B cell (primary cell): ENCODE measurements around the gene CPEB2. TPM values are rescaled to one million over a fixed set of nuclear protein-coding genes. Genes with fewer than 3 reads are reported as not detected.

Experiments used
- ATAC-seq: fragments of 200-7000 bp; cut with Tn5 transposase; one replicate; pipeline ENCODE4 v1.10.0; 2021; ENCODE audit warnings: low read depth, mild to moderate bottlenecking, moderate number of reproducible peaks, moderate library complexity
- CTCF ChIA-PET: fragments of 350-600 bp; sonication (Branson Sonifier 250); formaldehyde crosslinking; loops from one replicate; lab custom pipeline; 2021; ENCODE audit warnings: antibody characterized with exemption, inconsistent platforms; lab: Charles Lee
- POLR2A ChIA-PET: fragments of 350-600 bp; sonication (Branson Sonifier 250); formaldehyde crosslinking; loops from one replicate; lab custom pipeline; 2021; ENCODE audit warnings: antibody characterized with exemption; lab: Charles Lee
- DNase-seq: peaks from one replicate; pipeline ENCODE4 v3.0.0; 2013
- H2AFZ ChIP-seq: 2 replicates; pipeline ENCODE4 v1.6.1; 2012; ENCODE audit warnings: mild to moderate bottlenecking, low read depth, low read length; ENCODE audit not compliant: insufficient read depth, poor library complexity, severe bottlenecking
- H3K27ac ChIP-seq, 2 donors: 1 replicate in 1 of 2; 2 replicates in 1 of 2; pipeline ENCODE4 v1.5.1; 2012 to 2013; ENCODE audit warnings: low read length in 2 of 2, mild to moderate bottlenecking in 2 of 2, moderate library complexity in 1 of 2
- H3K27me3 ChIP-seq, 4 experiments: fragments of 200-600 bp in 1 of 4; sonication (generic) in 1 of 4; replicated peaks in 1 of 4; 1 replicate in 2 of 4; 2 replicates in 2 of 4; pipeline versions ENCODE4 v1.6.1 to v1.7.0; 2013 to 2016; ENCODE audit warnings: low read length in 3 of 4, mild to moderate bottlenecking in 2 of 4, mixed read lengths in 1 of 4, moderate library complexity in 1 of 4; ENCODE audit not compliant: insufficient read depth in 4 of 4, control insufficient read depth in 3 of 4; ENCODE audit errors: control extremely low read depth in 1 of 4
- H3K36me3 ChIP-seq, 2 experiments: replicated peaks in 1 of 2; 1 replicate in 1 of 2; 2 replicates in 1 of 2; pipeline versions ENCODE4 v1.6.1 to v1.7.1; 2013; ENCODE audit warnings: low read length in 1 of 2; ENCODE audit not compliant: insufficient read depth in 2 of 2, control insufficient read depth in 1 of 2; ENCODE audit errors: control extremely low read depth in 1 of 2, extremely low read depth in 1 of 2
- H3K4me1 ChIP-seq, 2 donors: fragments of 200-600 bp in 1 of 2; sonication (generic) in 1 of 2; 1 replicate in 1 of 2; 2 replicates in 1 of 2; pipeline versions ENCODE4 v1.5.1 to v1.6.1; 2013 to 2017; ENCODE audit warnings: low read length in 2 of 2; ENCODE audit not compliant: control insufficient read depth in 2 of 2, insufficient read depth in 2 of 2
- H3K4me2 ChIP-seq: replicated peaks from 2 replicates; pipeline ENCODE3; 2012; ENCODE audit warnings: mild to moderate bottlenecking, low read depth, low read length; ENCODE audit not compliant: poor library complexity, severe bottlenecking
- H3K4me3 ChIP-seq, 5 experiments: fragments of 200-600 bp in 1 of 5; sonication (generic) in 1 of 5; 1 replicate in 3 of 5; 2 replicates in 2 of 5; pipeline versions ENCODE4 v1.5.1 to v1.7.0; 2011 to 2016; ENCODE audit warnings: low read length in 4 of 5, mild to moderate bottlenecking in 4 of 5, low read depth in 2 of 5, control low read depth in 1 of 5, moderate library complexity in 1 of 5; ENCODE audit not compliant: insufficient read depth in 1 of 5; ENCODE audit errors: control extremely low read depth in 1 of 5, extremely low read depth in 1 of 5
- H3K79me2 ChIP-seq: fragments of 200-600 bp; sonication (generic); one replicate; pipeline ENCODE4 v1.6.0; 2016; ENCODE audit warnings: low read length; ENCODE audit not compliant: control insufficient read depth, insufficient read depth
- H3K9ac ChIP-seq: fragments of 200-600 bp; sonication (generic); 2 replicates; pipeline ENCODE4 v1.6.1; 2017; ENCODE audit warnings: mild to moderate bottlenecking, low read length, moderate library complexity
- H3K9me3 ChIP-seq, 3 donors: one replicate each; pipeline versions ENCODE4 v1.6.1 to v1.7.1; 2013; ENCODE audit warnings: low read length in 2 of 3; ENCODE audit not compliant: control insufficient read depth in 2 of 3, insufficient read depth in 1 of 3; ENCODE audit errors: control extremely low read depth in 1 of 3
- H4K20me1 ChIP-seq: 2 replicates; pipeline ENCODE4 v1.6.0; 2012; ENCODE audit warnings: mild to moderate bottlenecking, low read length; ENCODE audit not compliant: insufficient read depth, control insufficient read depth, poor library complexity, severe bottlenecking
- H3K27ac Mint-ChIP-seq: one replicate; pipeline ENCODE4 v1.8.0; 2021; ENCODE audit warnings: mixed read lengths
- H3K27me3 Mint-ChIP-seq: one replicate; pipeline ENCODE4 v1.8.0; 2021; ENCODE audit warnings: mixed read lengths
- H3K4me1 Mint-ChIP-seq: one replicate; pipeline ENCODE4 v1.8.0; 2021; ENCODE audit warnings: mixed read lengths
- H3K4me3 Mint-ChIP-seq: one replicate; pipeline ENCODE4 v1.8.0; 2021; ENCODE audit warnings: mixed read lengths
- H3K9me3 Mint-ChIP-seq: one replicate; pipeline ENCODE4 v1.8.0; 2022; ENCODE audit warnings: mixed read lengths; ENCODE audit not compliant: insufficient read depth
- EZH2 ChIP-seq: IDR thresholded peaks from 2 replicates; pipeline ENCODE4 v1.6.1; 2012; ENCODE audit warnings: borderline replicate concordance, low read depth, mild to moderate bottlenecking, moderate library complexity, low read length; ENCODE audit not compliant: insufficient read depth, poor library complexity, severe bottlenecking
- WGBS: methylation state at CpG from one replicate; pipeline ENCODE4 v1.1.5; 2013; ENCODE audit warnings: missing lambda C conversion rate; ENCODE audit not compliant: insufficient coverage; 5-methylcytosine and 5-hydroxymethylcytosine counted together
- intact Hi-C: fragments of 100-400 bp; cut with micrococcal nuclease; formaldehyde crosslinking; loops from one replicate; pipeline ENCODE4 v1.10.0; 2022
- polyA plus RNA-seq: library from polyadenylated mRNA; depleted of rRNA; stranded (reverse); fragments of >200 nt; gene quantifications from 2 replicates; pipeline ENCODE4 v1.2.3, GENCODE V29; 2012
- total RNA-seq, 2 donors: library from RNA; stranded (reverse); fragments of 120-200 nt in 1 of 2; gene quantifications; 1 replicate in 1 of 2; 2 replicates in 1 of 2; pipeline versions ENCODE4 v1.2.3 to v1.2.4, GENCODE V29; 2013 to 2022
- TF ChIP-seq, protein P1 (sequence below): fragments of 200-600 bp; IDR thresholded peaks from one replicate; pipeline ENCODE4 v1.8.0; 2022; ENCODE audit warnings: antibody characterized with exemption, mild to moderate bottlenecking

Gene CPEB2
- total and polyA plus RNA-seq, 2 donors (not counting 1 experiment from before 2014, with no cell fraction given), result 3.2 to 18.0 TPM

DNA sequence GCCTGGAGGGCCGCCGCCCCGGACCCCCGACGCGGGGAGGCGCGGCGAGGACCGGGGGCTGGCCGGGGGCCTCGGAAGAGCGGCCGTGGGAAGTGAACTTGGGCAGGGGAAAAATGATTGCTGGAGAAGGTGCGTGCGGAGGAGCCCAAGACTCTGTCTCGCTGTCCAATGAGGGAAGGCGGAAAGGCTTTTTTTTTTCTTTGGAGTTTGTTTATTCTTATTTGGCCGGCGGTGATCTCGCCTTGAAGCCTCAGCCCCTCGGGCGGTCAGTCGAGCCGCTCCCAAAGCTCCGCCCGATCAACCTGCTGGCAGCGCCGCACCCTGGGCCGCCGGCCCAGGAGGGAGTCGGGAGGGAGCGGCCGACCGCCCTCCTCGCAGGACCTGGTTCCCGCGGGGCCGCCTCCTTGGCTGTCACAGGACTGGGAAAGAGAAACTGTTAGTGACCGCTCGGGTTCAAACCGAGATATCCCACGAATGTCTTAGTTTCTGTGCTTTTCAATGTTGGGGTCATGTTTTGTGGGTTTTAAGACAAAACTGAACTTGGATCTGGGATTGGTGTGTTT is 2.5 kb downstream of the CPEB2 start:
- under 1% methylated on average over 42 of the region's 43 CpGs for WGBS
- peak overlapping the region; percentile 67 to 87 for H3K27ac ChIP-seq
- ATAC-seq (no peak), DNase-seq (peak; percentile 60)
- H3K4me1 Mint-ChIP-seq, result peaks cover 25% of the 10 kb centered on the region
- peak overlapping the region; percentile 94 for H2AFZ ChIP-seq
- peaks cover 0 to 8% of the 10 kb centered on the region in 2 experiments for H3K36me3 ChIP-seq
- intact Hi-C loops, result loop anchor here (5.0 to 10.0 kb wide), 6 partner anchors 133 to 1458 kb away; no protein-coding TSS in a partner anchor
- CTCF ChIA-PET, result interaction anchor here (1.0 kb wide), 1 partner anchor 11 kb away, joined by 3 read pairs; no protein-coding TSS in a partner anchor
- H3K4me3 Mint-ChIP-seq, result peak overlapping the region; percentile 93
- no peaks in the 10 kb centered on the region for H3K9me3 Mint-ChIP-seq
- POLR2A ChIA-PET, result no interaction called here
- TF ChIP-seq, protein P1, sequence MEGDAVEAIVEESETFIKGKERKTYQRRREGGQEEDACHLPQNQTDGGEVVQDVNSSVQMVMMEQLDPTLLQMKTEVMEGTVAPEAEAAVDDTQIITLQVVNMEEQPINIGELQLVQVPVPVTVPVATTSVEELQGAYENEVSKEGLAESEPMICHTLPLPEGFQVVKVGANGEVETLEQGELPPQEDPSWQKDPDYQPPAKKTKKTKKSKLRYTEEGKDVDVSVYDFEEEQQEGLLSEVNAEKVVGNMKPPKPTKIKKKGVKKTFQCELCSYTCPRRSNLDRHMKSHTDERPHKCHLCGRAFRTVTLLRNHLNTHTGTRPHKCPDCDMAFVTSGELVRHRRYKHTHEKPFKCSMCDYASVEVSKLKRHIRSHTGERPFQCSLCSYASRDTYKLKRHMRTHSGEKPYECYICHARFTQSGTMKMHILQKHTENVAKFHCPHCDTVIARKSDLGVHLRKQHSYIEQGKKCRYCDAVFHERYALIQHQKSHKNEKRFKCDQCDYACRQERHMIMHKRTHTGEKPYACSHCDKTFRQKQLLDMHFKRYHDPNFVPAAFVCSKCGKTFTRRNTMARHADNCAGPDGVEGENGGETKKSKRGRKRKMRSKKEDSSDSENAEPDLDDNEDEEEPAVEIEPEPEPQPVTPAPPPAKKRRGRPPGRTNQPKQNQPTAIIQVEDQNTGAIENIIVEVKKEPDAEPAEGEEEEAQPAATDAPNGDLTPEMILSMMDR, result no peak
- TF ChIP-seq EZH2, result no peak
- H3K4me1 ChIP-seq, result peaks cover 10 to 12% of the 10 kb centered on the region in 2 donors
- peaks cover 48% of the 10 kb centered on the region for H3K79me2 ChIP-seq
- H4K20me1 ChIP-seq, result peaks cover 13% of the 10 kb centered on the region
- H3K27me3 ChIP-seq, result no peaks in the 10 kb centered on the region
- peak overlapping the region; percentile 96 for H3K27ac Mint-ChIP-seq
- peak overlapping the region; percentile 93 for H3K4me2 ChIP-seq
- H3K9me3 ChIP-seq, result no peaks in the 10 kb centered on the region
- H3K27me3 Mint-ChIP-seq, result no peaks in the 10 kb centered on the region
- H3K4me3 ChIP-seq, result peak overlapping the region; percentile 60 to 98 (median 90)
- peak overlapping the region; percentile 98 for H3K9ac ChIP-seq

DNA sequence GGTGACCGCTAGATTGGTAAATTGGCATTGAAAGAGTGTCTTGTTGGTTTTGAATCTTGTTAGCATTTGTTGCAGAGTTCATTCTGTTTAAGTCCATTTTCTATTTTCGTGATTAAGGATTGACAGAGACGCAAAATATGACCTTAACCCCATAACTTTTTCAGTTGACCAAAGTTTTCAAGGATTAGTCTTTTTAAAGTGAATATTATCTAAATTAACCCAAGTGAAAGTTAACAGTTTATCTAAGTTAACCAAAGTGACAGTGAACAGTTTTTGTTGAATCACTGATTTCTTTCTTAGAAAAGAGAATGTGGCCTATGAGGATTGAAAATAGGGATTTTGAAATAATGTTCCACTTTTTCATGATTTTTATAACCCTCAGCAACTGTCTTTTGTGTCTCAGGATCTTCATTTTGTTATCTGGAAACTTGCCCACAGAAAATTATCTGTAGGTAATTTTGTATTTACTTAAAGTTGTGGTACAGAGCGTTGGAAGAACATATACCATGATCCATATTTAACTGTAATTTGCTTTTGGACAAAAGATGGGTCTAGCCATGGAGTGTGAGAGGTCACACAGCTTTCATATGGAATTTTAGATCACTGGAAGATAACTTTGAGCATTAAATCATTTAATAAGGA is 3.3 kb downstream of the CPEB2 start:
- peak overlapping the region in 1 of 2 donors; percentile 87 for H3K27ac ChIP-seq
- H4K20me1 ChIP-seq, result peaks cover 13% of the 10 kb centered on the region
- intact Hi-C loops, result loop anchor here (1.0 to 10.0 kb wide), 7 partner anchors 15 to 1393 kb away; partner anchors contain the start of gene FBXL5
- ChIA-PET CTCF (interaction anchor here (1.0 kb wide), 1 partner anchor 1351 kb away, joined by 4 read pairs; no protein-coding TSS in a partner anchor), POLR2A (no interaction called here)
- peaks cover 10 to 12% of the 10 kb centered on the region in 2 donors for H3K4me1 ChIP-seq
- H3K9me3 ChIP-seq, result no peaks in the 10 kb centered on the region
- DNase-seq (no peak), ATAC-seq (no peak)
- H3K27ac Mint-ChIP-seq, result peak overlapping the region; percentile 96
- H2AFZ ChIP-seq, result peak overlapping the region; percentile 94
- no peaks in the 10 kb centered on the region for H3K27me3 ChIP-seq
- no peaks in the 10 kb centered on the region for H3K27me3 Mint-ChIP-seq
- H3K4me3 ChIP-seq, result peak overlapping the region in 4 of 5 experiments; percentile 76 to 98 (median 92)
- no peaks in the 10 kb centered on the region for H3K9me3 Mint-ChIP-seq
- TF ChIP-seq, protein P1, result no peak
- H3K4me1 Mint-ChIP-seq, result peaks cover 25% of the 10 kb centered on the region
- H3K9ac ChIP-seq, result peak overlapping the region; percentile 98
- peaks cover 0 to 14% of the 10 kb centered on the region in 2 experiments for H3K36me3 ChIP-seq
- peak overlapping the region; percentile 93 for H3K4me3 Mint-ChIP-seq
- H3K4me2 ChIP-seq, result peak overlapping the region; percentile 93
- H3K79me2 ChIP-seq, result peaks cover 54% of the 10 kb centered on the region
- WGBS, result no CpG with 5 or more reads among the region's 4 CpGs
